Measurements from ENCODE around the gene CLCNKB.
"Not testable (repeated sequence)": the region's sequence is repeated elsewhere in the genome, so short reads cannot be mapped to it uniquely, and the experiment has no call there.

Gene CLCNKB

DNA sequence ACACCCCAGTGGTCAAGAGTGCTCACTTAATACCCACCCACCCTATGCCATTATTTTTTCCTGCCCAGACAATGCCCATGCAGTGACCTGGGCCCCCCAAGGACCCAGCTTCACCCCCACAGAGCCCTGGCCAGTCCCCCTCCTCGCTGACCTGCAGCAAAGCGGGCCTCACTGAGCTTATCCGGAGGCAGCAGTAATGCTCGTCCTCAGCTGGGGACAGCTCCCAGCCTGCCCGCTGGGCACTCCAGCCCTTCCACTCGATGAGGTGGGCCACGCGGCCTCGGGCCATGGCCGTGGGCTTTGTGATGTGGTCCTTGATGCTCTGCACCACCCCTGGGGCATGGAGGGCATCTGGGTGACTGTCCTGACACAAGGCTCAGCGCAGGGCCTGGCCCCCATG, 7.1 kb upstream of the CLCNKB start:
- DNase-seq, result not testable (repeated sequence)

DNA sequence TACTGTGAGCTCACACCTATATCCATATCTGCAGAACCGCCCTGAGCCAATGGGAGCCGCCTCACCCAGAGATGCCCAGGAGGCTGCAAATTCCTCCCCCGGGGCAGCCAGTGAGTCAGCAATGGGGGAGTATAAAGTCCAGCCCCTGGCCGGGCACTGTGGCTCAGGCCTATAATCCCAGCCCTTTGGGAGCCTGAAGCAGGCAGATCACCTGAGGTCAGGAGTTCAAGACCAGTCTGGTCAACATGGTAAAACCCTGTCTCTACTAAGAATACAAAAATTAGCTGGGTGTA, 5.0 kb upstream of the CLCNKB start:
- no peak for DNase-seq

DNA sequence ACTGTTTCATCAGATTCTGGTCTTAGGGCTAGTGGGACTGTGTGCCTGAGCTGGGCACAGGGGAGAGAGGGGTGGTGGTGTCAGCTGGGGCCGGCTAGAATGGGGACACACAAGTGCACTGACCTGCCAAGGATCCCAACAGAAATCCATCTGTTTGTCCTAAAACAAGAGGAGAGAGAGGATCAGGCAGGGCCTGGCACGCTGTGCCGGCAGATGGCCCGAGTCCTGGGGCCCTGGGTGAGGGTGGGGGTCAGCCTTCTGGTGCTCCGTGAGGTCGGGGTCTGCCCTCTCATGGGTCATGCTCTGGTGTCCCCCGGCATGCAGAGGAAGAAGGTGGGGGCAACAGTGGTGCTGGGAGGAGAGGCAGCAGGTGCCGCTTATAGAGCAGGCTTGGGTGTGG, 3.7 kb upstream of the CLCNKB start:
- DNase-seq, result not testable (repeated sequence)

DNA sequence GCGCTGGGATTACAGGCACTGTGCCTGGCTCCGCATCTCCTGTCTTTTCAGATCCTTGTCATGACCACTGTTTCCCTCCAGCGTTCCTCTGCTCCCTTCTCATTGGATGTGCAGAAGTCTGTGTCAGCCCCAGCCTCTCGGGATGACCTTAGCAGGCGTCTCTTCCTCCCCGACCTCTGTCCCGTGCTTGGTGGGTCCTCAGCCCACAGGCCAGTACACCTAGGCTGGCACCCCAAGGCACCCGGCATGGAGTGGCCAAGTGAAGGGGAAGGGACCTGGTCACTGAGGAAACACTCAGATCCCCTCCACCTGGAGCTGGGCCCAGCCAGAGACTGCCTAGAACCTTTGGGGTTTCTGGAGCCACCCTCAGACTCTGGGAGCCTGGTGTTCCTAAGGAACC, 2.4 kb upstream of the CLCNKB start:
- DNase-seq, result no peak

- no peak for DNase-seq
These were observed 1.5 kb upstream of the CLCNKB start for GRCh38 chr1:16042096-16042495.

DNA sequence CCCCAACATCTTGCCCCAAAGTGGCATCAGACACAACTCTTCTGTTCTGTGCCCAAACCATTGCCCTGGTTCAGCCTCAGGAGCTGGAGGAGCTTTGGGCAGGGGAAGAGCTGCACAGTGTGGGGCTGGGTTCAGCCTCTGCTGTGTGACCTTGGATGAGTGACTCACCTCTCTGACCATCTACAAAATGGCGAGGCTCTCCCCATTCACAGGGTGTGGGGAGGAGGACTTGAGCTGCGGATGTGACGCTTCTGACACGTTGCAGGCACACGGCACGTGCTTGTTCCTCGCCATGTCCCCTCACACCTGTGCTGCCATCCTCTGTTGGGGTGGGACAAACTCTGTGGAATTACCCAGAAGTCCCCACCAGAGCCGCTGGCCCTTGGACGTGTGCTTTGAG, 928 bp upstream of the CLCNKB start:
- not testable (repeated sequence) for DNase-seq

DNA sequence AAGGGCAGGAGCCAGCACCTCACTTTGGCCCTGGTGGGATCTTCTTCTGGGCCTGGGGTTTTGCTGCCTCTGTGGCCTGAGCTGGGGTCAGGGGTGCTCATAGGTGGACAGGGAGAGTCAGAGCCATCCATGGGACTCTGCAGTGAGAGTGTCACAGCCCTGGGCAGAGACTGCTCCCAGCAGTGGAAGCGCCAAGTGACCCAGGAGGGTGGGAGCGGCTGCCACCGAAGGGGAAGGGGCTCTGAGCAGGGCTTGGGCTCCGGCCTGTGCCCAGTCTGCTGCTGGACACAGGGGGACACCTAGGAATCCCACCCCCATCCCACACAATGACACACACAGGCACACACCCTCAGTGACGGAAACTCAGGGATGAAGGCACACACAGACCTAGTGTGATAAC, 368 bp downstream of the CLCNKB start:
- no peak for DNase-seq

DNA sequence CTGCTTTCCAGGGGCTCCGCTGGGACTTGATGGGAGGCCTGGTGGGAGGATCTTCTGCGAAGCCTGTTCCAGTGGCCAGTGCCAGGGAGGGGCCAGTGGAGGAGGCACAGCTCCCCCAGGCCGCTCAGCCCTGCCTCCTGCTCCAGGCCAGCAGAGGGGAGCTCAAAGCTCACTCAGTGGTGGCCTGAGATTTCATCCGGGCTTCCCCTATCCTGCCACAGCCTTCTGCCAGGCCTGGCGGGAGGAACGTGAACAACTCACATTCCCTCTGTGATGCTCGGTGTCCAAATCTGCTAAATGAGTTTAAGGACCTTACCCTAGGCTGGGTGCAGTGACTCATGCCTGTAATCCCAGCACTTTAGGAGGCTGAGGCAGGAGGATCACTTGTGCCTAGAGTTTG, 3.3 kb downstream of the CLCNKB start:
- DNase-seq, result no peak

DNA sequence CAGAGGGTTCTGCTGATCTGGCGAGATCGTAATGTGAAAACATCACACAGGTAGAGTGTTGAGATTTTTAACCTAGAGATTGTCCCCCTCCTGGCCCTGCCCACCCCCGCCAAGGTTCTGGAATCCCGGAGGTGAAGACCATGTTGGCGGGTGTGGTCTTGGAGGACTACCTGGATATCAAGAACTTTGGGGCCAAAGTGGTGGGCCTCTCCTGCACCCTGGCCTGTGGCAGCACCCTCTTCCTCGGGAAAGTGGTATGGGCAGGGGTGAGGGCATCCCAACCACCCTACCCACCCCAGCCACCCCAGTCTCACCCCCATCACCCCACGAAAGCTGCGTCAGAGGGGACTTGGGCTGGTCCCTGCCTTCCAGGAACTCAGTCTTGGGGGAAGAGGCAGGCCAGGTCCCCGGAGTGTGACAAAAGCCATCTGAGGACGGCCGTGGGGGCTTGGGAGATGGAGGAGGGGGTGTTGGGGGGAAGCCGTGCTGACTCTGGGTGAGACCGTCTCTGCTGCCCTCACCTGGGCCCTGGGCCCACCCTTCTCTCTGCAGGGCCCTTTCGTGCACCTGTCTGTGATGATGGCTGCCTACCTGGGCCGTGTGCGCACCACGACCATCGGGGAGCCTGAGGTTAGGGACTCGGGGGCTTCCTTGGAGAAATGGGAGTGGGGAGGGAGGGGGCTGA, 4.4 kb downstream of the CLCNKB start:
- no peak for DNase-seq

- DNase-seq, result no peak
These were observed 5.1 kb downstream of the CLCNKB start for GRCh38 chr1:16048573-16049189.

GRCh38 chr1:16050328-16050727, 6.7 kb downstream of the CLCNKB start:
- DNase-seq, result no peak

DNA sequence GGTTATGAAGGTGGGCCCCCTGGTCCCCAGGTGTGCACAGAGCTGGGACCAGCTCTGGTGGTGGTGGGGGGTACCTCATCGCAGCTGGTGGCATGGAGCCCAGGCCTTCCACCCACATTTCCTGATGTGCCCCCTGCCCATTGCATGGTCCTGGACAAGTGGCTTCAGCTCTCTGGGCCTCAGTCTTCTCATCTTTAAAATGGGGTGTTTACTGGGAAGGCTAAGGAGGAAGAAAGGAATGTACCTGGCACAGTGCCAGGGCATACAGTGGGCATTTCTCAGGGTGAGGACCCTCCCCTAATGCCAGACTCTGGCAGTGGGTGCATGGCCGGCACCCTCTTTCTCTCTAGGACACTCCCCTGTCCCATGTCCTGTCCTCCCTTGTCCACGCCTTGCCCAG, 7.5 kb downstream of the CLCNKB start:
- DNase-seq, result no peak

- not testable (repeated sequence) for DNase-seq
These were observed 8.4 kb downstream of the CLCNKB start for GRCh38 chr1:16051949-16052348.

DNA sequence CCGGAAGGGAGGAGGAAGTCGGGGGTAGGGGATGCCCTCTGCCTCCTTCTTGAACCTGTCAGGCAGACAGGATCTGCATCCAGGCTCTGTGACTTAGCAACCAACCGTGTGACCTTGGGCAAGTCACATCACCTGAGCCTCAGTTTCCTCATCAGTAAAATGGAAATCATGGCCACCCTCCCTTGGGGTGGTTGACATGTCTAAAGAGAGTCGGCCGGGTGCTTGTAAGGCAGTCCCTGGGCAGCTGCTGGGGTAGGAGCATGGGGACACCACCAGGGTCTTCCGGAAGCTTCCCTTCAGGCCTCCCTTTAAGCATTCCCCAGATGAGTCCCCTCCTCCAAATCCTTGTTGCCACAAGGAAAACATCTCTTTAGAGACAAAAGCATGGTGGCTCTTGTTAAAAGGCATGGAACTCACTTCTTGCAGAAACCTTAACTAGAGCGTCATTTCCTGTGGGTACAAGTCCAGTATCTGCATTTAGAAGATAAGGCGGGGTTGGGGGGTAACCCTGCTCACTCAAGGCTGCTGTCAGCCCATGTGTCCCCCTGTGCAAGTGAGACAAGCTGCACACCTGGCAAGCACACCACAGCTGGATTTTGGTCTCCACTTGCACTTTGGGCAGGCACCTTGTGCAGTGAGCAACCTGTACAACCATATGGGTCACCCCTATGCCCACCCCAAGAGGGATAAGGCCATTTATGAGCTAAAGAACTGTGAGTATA, 10.4 kb downstream of the CLCNKB start:
- no peak for DNase-seq

DNA sequence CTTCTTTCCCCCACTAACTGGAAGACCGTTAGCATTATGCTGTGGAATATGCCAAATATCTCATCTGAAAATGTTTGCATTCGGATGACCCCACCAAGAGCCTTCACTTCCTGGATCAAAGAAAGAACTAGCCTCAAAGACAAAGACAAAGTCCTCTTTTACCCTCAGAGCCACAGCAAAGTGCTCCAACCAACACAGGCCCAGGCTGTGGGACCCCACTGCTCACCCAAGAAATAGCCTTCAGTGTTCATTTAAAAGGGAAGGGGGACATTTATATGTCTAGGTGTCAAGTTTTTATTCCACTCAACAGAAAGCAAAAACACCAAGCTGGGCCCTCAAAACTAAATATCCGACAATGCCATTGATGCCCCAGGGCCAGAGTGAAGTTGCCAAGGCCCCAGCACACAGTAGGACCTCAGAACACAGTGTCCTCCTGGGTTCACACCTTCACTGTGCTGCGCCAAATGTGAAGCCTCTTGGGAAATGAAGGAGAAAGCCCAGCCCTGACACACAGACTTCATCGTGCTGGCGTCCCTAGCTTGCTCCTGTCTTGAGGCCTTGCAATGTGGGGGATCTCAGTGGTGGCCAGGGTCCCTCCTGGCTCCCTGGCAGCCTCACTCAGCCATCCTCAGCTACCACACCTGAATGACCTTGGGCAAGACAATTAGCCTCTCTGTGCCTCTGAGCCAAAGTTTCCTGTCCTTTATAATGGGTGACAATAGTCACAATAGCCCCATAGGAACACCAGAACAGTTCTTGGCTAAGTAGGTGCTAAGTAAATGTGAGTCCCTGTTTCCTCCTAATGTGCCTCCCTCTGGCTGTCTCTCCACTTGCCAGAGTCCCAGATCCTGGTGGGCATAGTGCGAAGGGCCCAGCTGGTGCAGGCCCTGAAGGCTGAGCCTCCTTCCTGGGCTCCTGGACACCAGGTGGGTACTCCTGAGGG, 11.3 kb downstream of the CLCNKB start:
- no peak for DNase-seq

- peak; percentile 74 for DNase-seq
These were observed 12.3 kb downstream of the CLCNKB start for GRCh38 chr1:16055613-16056520.

DNA sequence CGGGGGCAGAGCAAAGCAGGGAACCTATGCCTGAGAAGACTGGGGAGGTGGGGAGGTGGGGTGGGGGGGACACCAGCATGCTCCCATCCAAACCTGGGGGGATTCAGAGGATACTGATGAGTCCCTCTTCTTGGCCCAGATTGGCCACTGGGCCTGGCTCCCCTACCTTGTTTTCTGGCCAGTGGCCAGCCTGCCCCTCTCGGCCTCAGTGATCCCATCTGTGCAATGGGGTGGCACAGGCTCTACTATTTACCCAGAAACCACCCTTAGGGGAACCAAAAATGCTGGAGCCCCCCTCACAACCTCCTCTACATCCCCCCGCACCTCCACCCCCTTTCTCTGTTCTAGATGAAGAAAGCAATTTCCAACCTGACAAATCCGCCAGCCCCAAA, 12.9 kb downstream of the CLCNKB start:
- not testable (repeated sequence) for DNase-seq

GRCh38 chr1:16057314-16057915, 13.8 kb downstream of the CLCNKB start:
- not testable (repeated sequence) for DNase-seq

- DNase-seq, result not testable (repeated sequence)
These were observed 15.0 kb downstream of the CLCNKB start for GRCh38 chr1:16058394-16059120.

- DNase-seq, result no peak
These were observed 17.7 kb downstream of the CLCNKB start for GRCh38 chr1:16061266-16061665.
